GM18858 (cell line): Measurements from ENCODE around the gene TMEM141.
"Not testable (repeated sequence)": the region's sequence is repeated elsewhere in the genome, so short reads cannot be mapped to it uniquely, and the experiment has no call there.

Source experiments
- ATAC-seq: cut with Tn5 transposase; IDR thresholded peaks from one replicate; pipeline ENCODE4 v1.9.1; 2021; ENCODE audit not compliant: unreplicated experiment

TMEM141 gene

GRCh38 chr9:136794281-136794999 lies 3.3 kb downstream of the TMEM141 start:
- ATAC-seq = no peak

DNA sequence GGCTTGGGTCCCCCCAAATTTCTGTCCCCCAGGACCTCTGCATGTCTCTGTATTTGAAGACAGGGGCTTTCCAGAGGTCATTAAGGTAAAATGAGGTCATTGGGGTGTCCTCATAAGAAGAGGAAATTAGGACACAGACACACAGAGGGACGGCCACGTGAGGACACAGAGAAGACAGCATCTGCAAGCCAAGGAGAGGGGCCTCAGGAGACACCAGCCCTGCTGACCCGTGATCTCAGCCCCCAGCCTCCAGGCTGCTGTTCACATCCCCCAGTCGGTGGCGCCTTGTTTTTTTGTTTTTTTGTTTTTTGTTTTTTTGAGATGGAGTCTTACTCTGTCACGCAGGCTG lies 3.8 kb downstream of the TMEM141 start:
- no peak for ATAC-seq

- no peak for ATAC-seq
Measured at GRCh38 chr9:136796238-136796774, 5.2 kb downstream of the TMEM141 start, which contains the start of gene CCDC183. TSS of gene CCDC183 (plus strand) at chr9:136796338. CDS start at chr9:136796398, 60 bp downstream.

GRCh38 chr9:136796775-136797347 lies 5.7 kb downstream of the TMEM141 start:
- not testable (repeated sequence) for ATAC-seq

DNA sequence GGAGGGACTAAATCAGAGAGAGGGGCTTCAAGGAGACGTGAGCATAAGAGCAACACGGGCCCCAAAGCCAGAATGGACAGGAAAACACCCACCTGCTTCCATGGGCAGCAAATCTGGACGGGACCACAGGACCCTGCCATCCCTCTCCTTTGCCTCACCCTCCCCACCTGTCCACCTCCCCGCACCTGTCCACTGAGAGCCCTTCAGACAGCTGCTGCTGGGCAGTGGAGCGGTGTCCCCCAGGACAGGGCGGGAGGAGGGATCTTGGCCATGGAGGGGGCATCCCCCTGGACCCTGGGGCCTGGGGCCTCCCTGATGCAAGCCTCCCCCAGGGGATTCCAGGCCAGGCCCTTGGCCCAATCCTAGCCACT lies 7.5 kb downstream of the TMEM141 start:
- ATAC-seq = no peak

DNA sequence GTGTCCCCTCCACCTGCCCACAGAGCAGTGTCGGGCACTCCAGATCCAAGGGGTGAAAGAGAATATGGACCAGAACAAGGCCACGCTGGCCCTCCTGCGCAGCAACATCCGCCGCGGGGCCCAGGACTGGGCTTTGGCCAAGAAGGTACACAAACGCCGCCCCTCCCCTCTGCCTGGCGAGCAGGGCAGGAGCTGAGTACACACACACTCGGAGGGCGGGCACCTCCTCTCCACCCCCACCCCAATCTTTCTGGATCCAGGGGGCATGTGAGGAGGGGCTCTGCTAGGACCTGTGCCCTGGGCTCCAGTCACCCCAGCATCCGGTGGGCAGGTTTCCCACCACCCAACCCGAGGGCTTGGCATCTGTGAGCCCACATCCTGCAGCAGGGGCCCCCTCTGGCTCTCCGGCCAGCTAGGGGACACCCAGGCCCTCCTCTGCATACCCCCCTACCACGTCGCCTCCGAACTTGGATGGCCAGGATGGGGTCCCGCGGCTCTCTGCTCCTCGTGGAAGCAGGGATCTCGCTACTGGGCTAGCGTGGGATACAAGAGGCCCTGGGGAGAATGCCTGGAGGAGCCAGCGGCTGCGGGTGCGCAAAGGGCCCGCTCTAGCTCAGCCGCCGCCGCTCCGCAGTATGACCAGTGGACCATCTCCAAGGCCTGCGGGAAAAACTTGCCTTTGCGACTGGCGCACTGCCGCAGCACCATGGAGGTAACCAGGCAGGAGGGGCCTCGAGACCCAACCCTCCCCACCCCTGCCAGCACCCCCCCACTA lies 8.1 kb downstream of the TMEM141 start:
- no peak for ATAC-seq

DNA sequence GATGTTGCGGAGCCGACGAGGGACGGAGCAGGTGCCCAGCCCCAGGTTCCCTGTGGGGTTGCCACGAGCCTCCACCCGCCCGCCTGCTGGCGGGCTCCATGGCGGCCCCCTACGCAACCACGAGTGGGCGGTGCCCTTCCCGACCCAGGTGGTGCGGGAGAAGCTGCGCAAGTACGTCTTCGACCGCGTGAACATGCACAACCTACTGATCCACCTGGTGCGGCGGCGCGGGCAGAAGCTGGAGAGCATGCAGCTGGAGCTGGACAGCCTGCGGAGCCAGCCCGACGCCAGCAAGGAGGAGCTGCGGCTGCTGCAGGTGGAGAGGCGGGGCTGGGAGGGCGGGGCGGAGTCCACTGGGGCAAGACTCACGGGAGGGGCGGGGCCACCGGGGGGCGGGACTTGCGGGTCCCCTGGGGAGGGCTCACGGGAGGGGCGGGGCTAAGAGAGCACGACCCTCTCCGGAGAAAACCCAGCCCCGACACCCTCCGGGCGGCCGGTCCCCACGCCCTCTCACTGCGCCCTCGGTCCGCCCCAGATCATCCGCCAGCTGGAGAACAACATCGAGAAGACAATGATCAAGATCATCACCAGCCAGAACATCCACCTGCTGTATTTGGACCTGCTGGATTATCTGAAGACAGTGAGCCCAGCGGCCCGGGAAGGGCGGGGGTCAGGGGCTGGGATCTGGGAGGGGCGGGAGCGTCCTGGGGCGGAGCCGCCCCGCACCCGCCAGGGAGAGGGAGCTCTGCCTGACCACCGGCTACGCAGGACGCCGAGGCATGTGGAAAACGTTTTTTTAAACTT lies 8.9 kb downstream of the TMEM141 start:
- ATAC-seq = no peak

- ATAC-seq = no peak
Measured at GRCh38 chr9:136802321-136802720, 11.2 kb downstream of the TMEM141 start.

GRCh38 chr9:136803009-136803550 lies 11.9 kb downstream of the TMEM141 start:
- not testable (repeated sequence) for ATAC-seq

- no peak for ATAC-seq
Measured at GRCh38 chr9:136803551-136804508, 12.7 kb downstream of the TMEM141 start.

- no peak for ATAC-seq
Measured at GRCh38 chr9:136804509-136805206, 13.5 kb downstream of the TMEM141 start.

- ATAC-seq = no peak
Measured at GRCh38 chr9:136805207-136805740, 14.1 kb downstream of the TMEM141 start.

DNA sequence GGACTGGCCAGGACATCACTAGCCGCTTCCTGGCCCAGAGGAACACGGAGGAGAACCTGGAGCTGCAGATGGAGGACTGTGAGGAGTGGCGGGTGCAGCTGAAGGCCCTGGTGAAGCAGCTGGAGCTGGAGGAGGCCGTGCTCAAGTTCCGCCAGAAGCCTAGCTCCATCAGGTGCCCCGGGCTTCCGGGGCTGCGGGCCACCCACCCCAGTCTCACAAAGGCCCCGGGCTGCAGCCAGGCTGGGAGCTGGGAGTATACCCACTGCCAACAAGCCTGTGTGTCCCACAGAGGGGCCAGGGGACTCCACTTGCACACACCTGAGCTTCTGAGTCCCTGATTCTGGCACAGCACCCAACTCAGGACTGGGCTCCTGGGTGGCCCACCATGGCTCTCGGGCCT lies 14.9 kb downstream of the TMEM141 start:
- ATAC-seq = no peak

- ATAC-seq = no peak
Measured at GRCh38 chr9:136806631-136807201, 15.6 kb downstream of the TMEM141 start.

DNA sequence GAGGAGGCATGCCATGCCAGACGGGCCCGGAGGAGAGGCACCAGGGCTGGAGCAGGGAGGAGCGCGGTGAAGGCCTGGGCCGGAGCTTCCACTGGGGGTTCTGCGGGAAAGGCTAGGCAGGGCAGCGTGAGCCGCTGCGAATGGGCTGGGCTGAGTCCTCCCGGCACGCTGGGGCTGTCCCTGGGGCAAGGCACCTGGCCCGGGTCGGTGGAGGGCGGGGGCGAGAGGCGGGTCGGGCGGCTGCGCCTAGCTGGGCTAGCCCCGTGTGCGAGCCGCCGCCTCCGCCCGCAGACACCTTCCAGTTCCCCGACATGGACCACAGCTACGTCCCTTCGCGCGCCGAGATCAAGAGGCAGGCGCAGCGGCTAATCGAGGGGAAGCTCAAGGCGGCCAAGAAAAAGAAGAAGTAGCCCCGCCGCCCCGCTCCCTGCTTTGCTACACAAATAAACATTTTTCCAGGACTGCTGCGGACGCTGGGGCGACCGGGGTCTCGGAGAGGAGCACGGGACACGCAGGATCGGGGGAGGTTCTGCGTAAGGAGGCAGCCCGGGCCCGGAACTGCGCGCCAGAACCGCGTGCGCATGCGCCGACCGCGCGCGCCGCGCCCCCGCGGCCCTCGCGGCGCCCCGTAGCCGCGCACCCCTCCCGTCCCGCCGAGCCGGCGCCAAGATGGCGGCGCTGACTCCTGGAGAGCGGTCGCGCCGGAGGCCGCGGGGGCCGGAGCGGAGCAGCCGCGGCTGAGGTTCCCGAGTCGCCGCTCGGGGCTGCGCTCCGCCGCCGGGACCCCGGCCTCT lies 16.3 kb downstream of the TMEM141 start, which contains the start of gene RABL6:
Gene RABL6 (plus strand): TSS at position 668 of the 794 bp plus-strand sequence. CDS start 249 bp downstream, outside the sequence.
- ATAC-seq = no peak

DNA sequence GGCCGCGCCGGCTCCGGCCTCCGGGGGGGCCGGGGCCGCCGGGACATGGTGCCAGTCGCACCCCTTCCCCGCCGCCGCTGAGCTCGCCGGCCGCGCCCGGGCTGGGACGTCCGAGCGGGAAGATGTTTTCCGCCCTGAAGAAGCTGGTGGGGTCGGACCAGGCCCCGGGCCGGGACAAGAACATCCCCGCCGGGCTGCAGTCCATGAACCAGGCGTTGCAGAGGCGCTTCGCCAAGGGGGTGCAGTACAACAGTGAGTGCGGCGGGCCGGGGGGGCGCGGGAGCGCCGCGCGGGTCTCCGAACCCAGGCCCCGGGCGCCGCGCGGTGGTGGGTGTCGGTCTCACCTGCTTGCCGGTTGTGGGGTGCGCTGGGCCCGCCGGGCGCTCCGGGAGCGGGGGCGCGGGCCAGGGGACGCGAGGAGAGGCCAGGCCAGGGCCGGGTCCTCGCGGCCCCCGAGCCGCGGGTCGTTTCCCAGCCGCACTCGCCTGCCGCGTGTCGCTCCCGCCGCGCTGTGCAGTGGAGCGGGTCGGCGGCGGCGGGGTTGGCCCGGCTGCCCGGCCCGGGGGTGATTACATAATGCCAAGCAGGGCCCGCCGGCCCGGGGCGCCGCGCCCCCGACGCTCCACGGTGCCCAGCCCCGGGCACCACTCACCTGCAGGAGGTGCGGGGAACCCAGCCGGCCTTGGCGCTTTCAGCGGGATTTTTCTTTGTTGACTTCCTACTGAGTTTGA lies 17.1 kb downstream of the TMEM141 start:
- ATAC-seq = no peak

GRCh38 chr9:136808806-136809158 lies 17.6 kb downstream of the TMEM141 start:
- ATAC-seq = no peak
